B cell (primary cell): Measurements from ENCODE around the gene HIGD1A. TPM values are rescaled to one million over a fixed set of nuclear protein-coding genes. Genes with fewer than 3 reads are reported as not detected.
A peak's percentile ranks its signal among the peaks of the same experiment; 100 is the strongest.

Experiments used
- ATAC-seq: fragments of 200-7000 bp; cut with Tn5 transposase; one replicate; pipeline ENCODE4 v1.10.0; 2021; ENCODE audit warnings: low read depth, mild to moderate bottlenecking, moderate number of reproducible peaks, moderate library complexity
- CTCF ChIA-PET: fragments of 350-600 bp; sonication (Branson Sonifier 250); formaldehyde crosslinking; loops from one replicate; lab custom pipeline; 2021; ENCODE audit warnings: antibody characterized with exemption, inconsistent platforms; lab: Charles Lee
- POLR2A ChIA-PET: fragments of 350-600 bp; sonication (Branson Sonifier 250); formaldehyde crosslinking; loops from one replicate; lab custom pipeline; 2021; ENCODE audit warnings: antibody characterized with exemption; lab: Charles Lee
- DNase-seq: peaks from one replicate; pipeline ENCODE4 v3.0.0; 2013
- H2AFZ ChIP-seq: 2 replicates; pipeline ENCODE4 v1.6.1; 2012; ENCODE audit warnings: mild to moderate bottlenecking, low read depth, low read length; ENCODE audit not compliant: insufficient read depth, poor library complexity, severe bottlenecking
- H3K27ac ChIP-seq, 2 donors: 1 replicate in 1 of 2; 2 replicates in 1 of 2; pipeline ENCODE4 v1.5.1; 2012 to 2013; ENCODE audit warnings: low read length in 2 of 2, mild to moderate bottlenecking in 2 of 2, moderate library complexity in 1 of 2
- H3K27me3 ChIP-seq, 4 experiments: fragments of 200-600 bp in 1 of 4; sonication (generic) in 1 of 4; replicated peaks in 1 of 4; 1 replicate in 2 of 4; 2 replicates in 2 of 4; pipeline versions ENCODE4 v1.6.1 to v1.7.0; 2013 to 2016; ENCODE audit warnings: low read length in 3 of 4, mild to moderate bottlenecking in 2 of 4, mixed read lengths in 1 of 4, moderate library complexity in 1 of 4; ENCODE audit not compliant: insufficient read depth in 4 of 4, control insufficient read depth in 3 of 4; ENCODE audit errors: control extremely low read depth in 1 of 4
- H3K36me3 ChIP-seq, 2 experiments: replicated peaks in 1 of 2; 1 replicate in 1 of 2; 2 replicates in 1 of 2; pipeline versions ENCODE4 v1.6.1 to v1.7.1; 2013; ENCODE audit warnings: low read length in 1 of 2; ENCODE audit not compliant: insufficient read depth in 2 of 2, control insufficient read depth in 1 of 2; ENCODE audit errors: control extremely low read depth in 1 of 2, extremely low read depth in 1 of 2
- H3K4me1 ChIP-seq, 2 donors: fragments of 200-600 bp in 1 of 2; sonication (generic) in 1 of 2; 1 replicate in 1 of 2; 2 replicates in 1 of 2; pipeline versions ENCODE4 v1.5.1 to v1.6.1; 2013 to 2017; ENCODE audit warnings: low read length in 2 of 2; ENCODE audit not compliant: control insufficient read depth in 2 of 2, insufficient read depth in 2 of 2
- H3K4me2 ChIP-seq: replicated peaks from 2 replicates; pipeline ENCODE3; 2012; ENCODE audit warnings: mild to moderate bottlenecking, low read depth, low read length; ENCODE audit not compliant: poor library complexity, severe bottlenecking
- H3K4me3 ChIP-seq, 5 experiments: fragments of 200-600 bp in 1 of 5; sonication (generic) in 1 of 5; 1 replicate in 3 of 5; 2 replicates in 2 of 5; pipeline versions ENCODE4 v1.5.1 to v1.7.0; 2011 to 2016; ENCODE audit warnings: low read length in 4 of 5, mild to moderate bottlenecking in 4 of 5, low read depth in 2 of 5, control low read depth in 1 of 5, moderate library complexity in 1 of 5; ENCODE audit not compliant: insufficient read depth in 1 of 5; ENCODE audit errors: control extremely low read depth in 1 of 5, extremely low read depth in 1 of 5
- H3K79me2 ChIP-seq: fragments of 200-600 bp; sonication (generic); one replicate; pipeline ENCODE4 v1.6.0; 2016; ENCODE audit warnings: low read length; ENCODE audit not compliant: control insufficient read depth, insufficient read depth
- H3K9ac ChIP-seq: fragments of 200-600 bp; sonication (generic); 2 replicates; pipeline ENCODE4 v1.6.1; 2017; ENCODE audit warnings: mild to moderate bottlenecking, low read length, moderate library complexity
- H3K9me3 ChIP-seq, 3 donors: one replicate each; pipeline versions ENCODE4 v1.6.1 to v1.7.1; 2013; ENCODE audit warnings: low read length in 2 of 3; ENCODE audit not compliant: control insufficient read depth in 2 of 3, insufficient read depth in 1 of 3; ENCODE audit errors: control extremely low read depth in 1 of 3
- H4K20me1 ChIP-seq: 2 replicates; pipeline ENCODE4 v1.6.0; 2012; ENCODE audit warnings: mild to moderate bottlenecking, low read length; ENCODE audit not compliant: insufficient read depth, control insufficient read depth, poor library complexity, severe bottlenecking
- H3K27ac Mint-ChIP-seq: one replicate; pipeline ENCODE4 v1.8.0; 2021; ENCODE audit warnings: mixed read lengths
- H3K27me3 Mint-ChIP-seq: one replicate; pipeline ENCODE4 v1.8.0; 2021; ENCODE audit warnings: mixed read lengths
- H3K4me1 Mint-ChIP-seq: one replicate; pipeline ENCODE4 v1.8.0; 2021; ENCODE audit warnings: mixed read lengths
- H3K4me3 Mint-ChIP-seq: one replicate; pipeline ENCODE4 v1.8.0; 2021; ENCODE audit warnings: mixed read lengths
- H3K9me3 Mint-ChIP-seq: one replicate; pipeline ENCODE4 v1.8.0; 2022; ENCODE audit warnings: mixed read lengths; ENCODE audit not compliant: insufficient read depth
- EZH2 ChIP-seq: IDR thresholded peaks from 2 replicates; pipeline ENCODE4 v1.6.1; 2012; ENCODE audit warnings: borderline replicate concordance, low read depth, mild to moderate bottlenecking, moderate library complexity, low read length; ENCODE audit not compliant: insufficient read depth, poor library complexity, severe bottlenecking
- WGBS: methylation state at CpG from one replicate; pipeline ENCODE4 v1.1.5; 2013; ENCODE audit warnings: missing lambda C conversion rate; ENCODE audit not compliant: insufficient coverage; 5-methylcytosine and 5-hydroxymethylcytosine counted together
- intact Hi-C: fragments of 100-400 bp; cut with micrococcal nuclease; formaldehyde crosslinking; loops from one replicate; pipeline ENCODE4 v1.10.0; 2022
- polyA plus RNA-seq: library from polyadenylated mRNA; depleted of rRNA; stranded (reverse); fragments of >200 nt; gene quantifications from 2 replicates; pipeline ENCODE4 v1.2.3, GENCODE V29; 2012
- total RNA-seq, 2 donors: library from RNA; stranded (reverse); fragments of 120-200 nt in 1 of 2; gene quantifications; 1 replicate in 1 of 2; 2 replicates in 1 of 2; pipeline versions ENCODE4 v1.2.3 to v1.2.4, GENCODE V29; 2013 to 2022
- TF ChIP-seq, protein P1 (sequence below): fragments of 200-600 bp; IDR thresholded peaks from one replicate; pipeline ENCODE4 v1.8.0; 2022; ENCODE audit warnings: antibody characterized with exemption, mild to moderate bottlenecking

HIGD1A gene
- total and polyA plus RNA-seq, 2 donors (not counting 1 experiment from before 2014, with no cell fraction given): 14.2 to 16.5 TPM

DNA sequence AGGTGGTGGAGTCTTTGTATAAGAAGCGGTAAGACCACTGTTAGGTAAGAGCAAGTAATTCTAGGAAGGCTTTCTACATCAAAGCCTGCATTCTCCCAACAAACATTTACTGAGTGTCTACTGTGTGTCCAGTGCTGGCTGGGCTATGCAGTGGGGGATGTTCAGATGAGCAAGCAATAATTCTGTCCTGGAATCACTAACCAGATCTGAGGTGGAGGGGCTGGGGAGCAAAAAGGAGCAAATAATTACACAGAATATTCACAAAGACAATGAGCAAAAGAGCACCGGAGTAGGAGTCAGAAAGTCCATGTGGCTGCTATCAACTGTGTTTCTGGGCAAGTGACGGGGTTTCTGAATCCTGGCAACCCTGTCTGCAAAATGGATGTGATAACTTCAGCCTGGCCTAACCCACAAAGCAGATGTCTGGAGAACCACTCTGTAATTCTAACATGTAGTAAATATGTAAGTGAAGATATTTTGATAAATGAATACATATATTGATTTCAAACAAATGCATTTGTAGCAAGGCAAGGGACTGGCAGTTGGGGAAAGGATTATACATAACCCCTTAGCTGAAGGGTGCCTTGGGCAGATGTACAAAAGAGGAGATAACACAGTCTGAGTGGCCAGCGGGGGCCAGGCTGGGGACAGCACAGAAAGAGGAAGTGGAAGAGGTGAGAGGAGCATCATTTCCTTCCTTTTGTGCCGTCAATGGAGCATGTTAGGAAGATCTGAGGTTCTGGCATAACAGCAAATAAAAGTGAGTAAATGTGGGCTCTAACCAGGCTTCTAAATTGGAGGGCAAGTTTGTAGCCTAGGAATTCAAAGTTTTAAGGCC is 42.6 kb upstream of the HIGD1A start:
- peak; percentile 92 for ATAC-seq
- H3K4me1 Mint-ChIP-seq: peaks cover 28% of the 10 kb centered on the region

More for the DNA sequence above, 42.6 kb upstream of the HIGD1A start:
- Histone ChIP-seq H2AFZ (peak overlapping the region; percentile 33), H3K27me3 (no peaks in the 10 kb centered on the region), H3K9me3 (no peaks in the 10 kb centered on the region), H3K4me3 (peak overlapping the region in 2 of 5 experiments; percentile 20 to 31), H3K4me1 (peaks cover 26 to 37% of the 10 kb centered on the region in 2 donors), H3K36me3 (no peaks in the 10 kb centered on the region), H4K20me1 (no peaks in the 10 kb centered on the region), H3K4me2 (peak overlapping the region; percentile 68), H3K9ac (peak overlapping the region; percentile 45), H3K27ac (peak overlapping the region; percentile 86 to 89), H3K79me2 (no peaks in the 10 kb centered on the region)
- Mint-ChIP-seq H3K4me3 (peak overlapping the region; percentile 76), H3K27me3 (no peaks in the 10 kb centered on the region), H3K9me3 (no peaks in the 10 kb centered on the region), H3K27ac (peak overlapping the region; percentile 89)
- peak; percentile 77 for DNase-seq
- POLR2A ChIA-PET: no interaction called here
- TF ChIP-seq, protein P1, sequence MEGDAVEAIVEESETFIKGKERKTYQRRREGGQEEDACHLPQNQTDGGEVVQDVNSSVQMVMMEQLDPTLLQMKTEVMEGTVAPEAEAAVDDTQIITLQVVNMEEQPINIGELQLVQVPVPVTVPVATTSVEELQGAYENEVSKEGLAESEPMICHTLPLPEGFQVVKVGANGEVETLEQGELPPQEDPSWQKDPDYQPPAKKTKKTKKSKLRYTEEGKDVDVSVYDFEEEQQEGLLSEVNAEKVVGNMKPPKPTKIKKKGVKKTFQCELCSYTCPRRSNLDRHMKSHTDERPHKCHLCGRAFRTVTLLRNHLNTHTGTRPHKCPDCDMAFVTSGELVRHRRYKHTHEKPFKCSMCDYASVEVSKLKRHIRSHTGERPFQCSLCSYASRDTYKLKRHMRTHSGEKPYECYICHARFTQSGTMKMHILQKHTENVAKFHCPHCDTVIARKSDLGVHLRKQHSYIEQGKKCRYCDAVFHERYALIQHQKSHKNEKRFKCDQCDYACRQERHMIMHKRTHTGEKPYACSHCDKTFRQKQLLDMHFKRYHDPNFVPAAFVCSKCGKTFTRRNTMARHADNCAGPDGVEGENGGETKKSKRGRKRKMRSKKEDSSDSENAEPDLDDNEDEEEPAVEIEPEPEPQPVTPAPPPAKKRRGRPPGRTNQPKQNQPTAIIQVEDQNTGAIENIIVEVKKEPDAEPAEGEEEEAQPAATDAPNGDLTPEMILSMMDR: no peak
- no peak for TF ChIP-seq EZH2
- CTCF ChIA-PET: interaction anchor here (1.5 to 1.8 kb wide), 3 partner anchors 32 to 67 kb away, joined by 4 to 5 read pairs (median 5); no protein-coding TSS in a partner anchor
- WGBS: 20% methylated on average over 3 of the region's 5 CpGs
- intact Hi-C loops: loop anchor here (5.0 kb wide), 1 partner anchor 45 kb away; the partner anchor contains the start of gene HIGD1A
